Thyroid gland (tissue), 4 donors: ENCODE measurements around the gene RASGRF1.

Experiments
- CTCF ChIP-seq, 6 experiments: fragments of 200-600 bp in 3 of 6; fragments of 450-650 bp in 3 of 6; sonication (generic) in 3 of 6; IDR thresholded peaks; one replicate each; pipeline ENCODE4 v1.5.1; 2016 to 2019; ENCODE audit warnings: antibody characterized with exemption in 6 of 6, mild to moderate bottlenecking in 2 of 6, inconsistent platforms in 1 of 6, moderate library complexity in 1 of 6
- POLR2A ChIP-seq, 2 donors: fragments of 450-650 bp; IDR thresholded peaks; one replicate each; pipeline ENCODE4 v1.6.1; 2017; ENCODE audit warnings: antibody characterized with exemption in 2 of 2, mild to moderate bottlenecking in 2 of 2, moderate library complexity in 1 of 2

GRCh38 chr15:79133309-79133708 lies 42.7 kb upstream of the RASGRF1 start:
- TF ChIP-seq POLR2A (IDR thresholded peaks at IDR 0.05), result no peak
- no peak for TF ChIP-seq CTCF (IDR thresholded peaks at IDR 0.05)
